ENCODE results near the gene ASB5. TPM values are rescaled to one million over a fixed set of nuclear protein-coding genes. Genes with fewer than 3 reads are reported as not detected.

The ASB5 gene
- 0.09 TPM in 1 of 2 replicates, not detected in the other for total RNA-seq (ENCODE audit: low replicate concordance)

DNA sequence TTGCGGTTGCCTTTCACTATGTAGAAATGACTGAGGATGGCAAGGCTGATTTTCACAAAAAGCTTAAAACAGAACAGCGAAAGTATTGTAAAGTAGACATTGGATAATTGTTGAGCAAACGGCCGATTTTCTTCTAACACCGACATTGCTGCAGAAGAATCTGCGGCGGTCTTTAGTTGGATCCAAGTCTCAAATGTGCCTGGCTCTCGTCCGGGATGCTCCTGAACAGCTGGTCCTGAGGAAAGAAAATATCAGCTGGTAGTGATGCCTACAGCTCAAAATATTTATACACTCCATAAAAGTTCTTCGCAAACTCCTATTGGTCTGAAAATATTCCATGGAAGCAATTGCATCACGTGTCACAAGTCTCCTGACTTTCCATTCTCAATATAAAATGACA lies at the start of gene ASB5:
Gene ASB5 (minus strand): TSS at position 260 of the 400 bp plus-strand sequence. CDS start 114 bp downstream, at position 146.
- no peak within 1 kb of the TSS for H3K4me3 ChIP-seq (ENCODE audit: low read depth, low read length)
- DNase-seq (ENCODE audit: low read depth) = no peak
- TF ChIP-seq, protein P1, sequence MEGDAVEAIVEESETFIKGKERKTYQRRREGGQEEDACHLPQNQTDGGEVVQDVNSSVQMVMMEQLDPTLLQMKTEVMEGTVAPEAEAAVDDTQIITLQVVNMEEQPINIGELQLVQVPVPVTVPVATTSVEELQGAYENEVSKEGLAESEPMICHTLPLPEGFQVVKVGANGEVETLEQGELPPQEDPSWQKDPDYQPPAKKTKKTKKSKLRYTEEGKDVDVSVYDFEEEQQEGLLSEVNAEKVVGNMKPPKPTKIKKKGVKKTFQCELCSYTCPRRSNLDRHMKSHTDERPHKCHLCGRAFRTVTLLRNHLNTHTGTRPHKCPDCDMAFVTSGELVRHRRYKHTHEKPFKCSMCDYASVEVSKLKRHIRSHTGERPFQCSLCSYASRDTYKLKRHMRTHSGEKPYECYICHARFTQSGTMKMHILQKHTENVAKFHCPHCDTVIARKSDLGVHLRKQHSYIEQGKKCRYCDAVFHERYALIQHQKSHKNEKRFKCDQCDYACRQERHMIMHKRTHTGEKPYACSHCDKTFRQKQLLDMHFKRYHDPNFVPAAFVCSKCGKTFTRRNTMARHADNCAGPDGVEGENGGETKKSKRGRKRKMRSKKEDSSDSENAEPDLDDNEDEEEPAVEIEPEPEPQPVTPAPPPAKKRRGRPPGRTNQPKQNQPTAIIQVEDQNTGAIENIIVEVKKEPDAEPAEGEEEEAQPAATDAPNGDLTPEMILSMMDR (IDR thresholded peaks at IDR 0.05; ENCODE audit: insufficient read depth, low read length) = no peak

DNA sequence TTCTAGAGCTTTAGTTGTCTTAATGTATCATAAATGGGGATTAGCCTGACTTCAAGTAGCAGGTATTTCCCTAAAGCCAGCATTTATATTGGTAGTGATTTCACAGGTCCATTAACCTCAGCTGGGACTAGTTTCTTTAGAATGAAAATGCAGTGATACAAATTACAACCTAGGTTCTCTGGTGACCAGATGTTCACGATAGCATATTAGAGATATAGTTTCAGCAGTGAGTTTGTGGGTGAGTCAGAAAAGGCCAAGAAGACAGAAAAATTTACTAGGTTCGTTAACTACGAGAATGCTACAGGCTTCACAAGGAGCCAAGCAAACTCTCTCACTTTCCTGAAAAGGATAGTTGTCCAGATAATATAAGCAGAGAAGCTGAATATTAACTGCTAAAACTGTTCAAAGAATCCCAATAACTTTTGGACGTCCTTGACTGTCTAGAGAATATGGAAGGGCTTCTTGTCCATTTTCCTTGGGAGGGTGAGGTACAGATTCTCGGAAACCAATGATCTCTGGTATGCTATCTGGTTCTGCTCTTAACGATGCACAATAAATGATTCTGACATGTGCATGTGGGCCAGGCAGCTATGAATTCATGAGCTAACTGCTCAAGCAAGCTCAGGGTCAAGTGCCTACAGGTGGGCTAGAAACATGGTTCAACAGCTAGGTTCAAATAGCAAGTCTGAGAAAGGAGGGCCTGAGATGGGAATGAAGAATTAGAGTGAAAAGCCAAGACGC lies 44.7 kb upstream of the ASB5 start:
- TF ChIP-seq, protein P1 (IDR thresholded peaks at IDR 0.05; ENCODE audit: insufficient read depth, low read length) = no peak
- no peak for DNase-seq (ENCODE audit: low read depth)
- no peak overlapping the region for H3K4me3 ChIP-seq (ENCODE audit: low read depth, low read length)

DNA sequence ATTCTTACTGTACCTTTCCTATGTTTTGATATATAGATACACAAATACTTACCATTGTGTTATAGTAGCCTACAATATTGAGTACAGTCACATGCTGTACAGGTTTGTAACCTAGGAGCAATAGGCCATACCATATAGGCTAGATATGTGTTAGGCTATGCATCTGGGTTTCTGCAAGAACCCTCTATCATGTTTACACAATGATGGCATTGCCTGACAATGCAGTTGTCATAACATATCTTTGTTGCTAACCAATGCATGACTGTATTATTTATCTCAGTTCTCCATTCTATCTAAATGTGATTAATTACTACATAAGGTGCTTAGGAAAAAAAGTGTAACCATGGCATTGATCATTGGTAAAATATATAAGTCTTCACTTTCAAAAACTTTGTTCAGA lies 40.8 kb upstream of the ASB5 start:
- TF ChIP-seq, protein P1 (IDR thresholded peaks at IDR 0.05; ENCODE audit: insufficient read depth, low read length) = no peak
- no peak for DNase-seq (ENCODE audit: low read depth)

DNA sequence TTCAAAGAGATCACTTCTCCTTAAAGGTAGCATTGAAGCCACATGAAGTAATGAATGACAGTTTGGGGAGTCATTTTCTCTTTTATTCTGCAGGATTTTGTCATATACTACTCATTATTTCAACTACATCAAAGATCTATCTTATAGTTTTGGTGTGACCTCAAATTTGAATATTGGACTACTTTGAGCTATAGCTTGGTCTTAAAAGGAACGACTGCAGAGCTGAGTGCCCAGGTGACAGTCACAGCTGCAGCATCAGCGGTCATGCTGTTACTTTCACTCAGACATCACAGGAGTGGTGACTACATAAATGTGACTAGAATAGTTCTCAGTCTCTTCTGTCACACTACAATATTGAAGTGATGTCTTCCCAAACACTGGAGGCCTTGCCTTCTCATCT lies 40.0 kb upstream of the ASB5 start:
- DNase-seq (ENCODE audit: low read depth) = no peak
- TF ChIP-seq, protein P1 (IDR thresholded peaks at IDR 0.05; ENCODE audit: insufficient read depth, low read length) = no peak

More for the DNA sequence above, 40.8 kb upstream of the ASB5 start:
- no peak overlapping the region for H3K4me3 ChIP-seq (ENCODE audit: low read depth, low read length)

DNA sequence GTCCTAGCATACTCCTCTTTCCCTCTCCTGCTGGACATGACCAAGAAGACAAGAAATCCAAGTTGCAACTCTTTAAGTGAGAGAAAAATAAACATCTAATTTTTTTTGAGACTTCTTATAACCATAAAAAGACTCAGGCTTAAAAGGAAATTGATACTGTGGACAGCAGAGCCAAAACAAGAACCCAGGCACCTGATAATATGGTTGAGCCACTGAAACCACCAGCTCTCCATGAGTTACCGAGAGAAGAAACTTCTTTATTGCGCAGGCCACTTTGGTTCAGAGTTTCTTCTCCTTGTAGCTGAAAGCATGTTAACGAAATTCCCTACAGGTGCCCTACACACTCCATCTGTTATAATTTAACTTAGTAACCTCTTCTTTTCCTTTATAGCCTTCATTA lies 39.4 kb upstream of the ASB5 start:
- DNase-seq (ENCODE audit: low read depth) = no peak
- no peak overlapping the region for H3K4me3 ChIP-seq (ENCODE audit: low read depth, low read length)
- TF ChIP-seq, protein P1 (IDR thresholded peaks at IDR 0.05; ENCODE audit: insufficient read depth, low read length) = no peak

More for the DNA sequence above, 40.0 kb upstream of the ASB5 start:
- no peak overlapping the region for H3K4me3 ChIP-seq (ENCODE audit: low read depth, low read length)

- DNase-seq (ENCODE audit: low read depth) = no peak
- TF ChIP-seq, protein P1 (IDR thresholded peaks at IDR 0.05; ENCODE audit: insufficient read depth, low read length) = no peak
Observed at GRCh38 chr4:176307666-176307930, 38.6 kb upstream of the ASB5 start.

More at GRCh38 chr4:176307666-176307930, 38.6 kb upstream of the ASB5 start:
- H3K4me3 ChIP-seq (ENCODE audit: low read depth, low read length) = no peak overlapping the region
